GM18517 (cell line): ENCODE results near the gene AHSP.
"Not testable (repeated sequence)": the region's sequence is repeated elsewhere in the genome, so short reads cannot be mapped to it uniquely, and the experiment has no call there.

Source experiments
- ATAC-seq: cut with Tn5 transposase; IDR thresholded peaks from one replicate; pipeline ENCODE4 v1.9.1; 2021; ENCODE audit warnings: mild to moderate bottlenecking, moderate library complexity; ENCODE audit not compliant: unreplicated experiment

The AHSP gene

DNA sequence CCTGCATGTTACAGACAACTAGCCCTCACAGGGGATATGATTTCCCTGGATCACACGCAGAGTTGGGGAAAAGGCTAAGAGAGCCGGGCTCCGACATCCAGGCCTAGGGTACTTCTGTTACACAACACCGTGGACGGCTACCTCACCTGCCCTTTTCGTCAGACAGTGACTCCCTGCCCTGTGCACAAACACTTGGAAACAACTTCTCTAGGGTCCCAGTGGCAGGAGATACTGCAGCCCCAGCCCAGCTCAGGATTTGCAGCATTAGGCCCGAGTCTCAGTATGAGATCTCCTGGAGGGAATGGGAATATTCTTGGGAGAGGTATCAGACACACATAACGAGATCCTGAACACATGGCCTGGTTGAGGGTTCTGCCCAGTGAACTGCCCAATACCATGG, 27.8 kb upstream of the AHSP start:
- no peak for ATAC-seq

DNA sequence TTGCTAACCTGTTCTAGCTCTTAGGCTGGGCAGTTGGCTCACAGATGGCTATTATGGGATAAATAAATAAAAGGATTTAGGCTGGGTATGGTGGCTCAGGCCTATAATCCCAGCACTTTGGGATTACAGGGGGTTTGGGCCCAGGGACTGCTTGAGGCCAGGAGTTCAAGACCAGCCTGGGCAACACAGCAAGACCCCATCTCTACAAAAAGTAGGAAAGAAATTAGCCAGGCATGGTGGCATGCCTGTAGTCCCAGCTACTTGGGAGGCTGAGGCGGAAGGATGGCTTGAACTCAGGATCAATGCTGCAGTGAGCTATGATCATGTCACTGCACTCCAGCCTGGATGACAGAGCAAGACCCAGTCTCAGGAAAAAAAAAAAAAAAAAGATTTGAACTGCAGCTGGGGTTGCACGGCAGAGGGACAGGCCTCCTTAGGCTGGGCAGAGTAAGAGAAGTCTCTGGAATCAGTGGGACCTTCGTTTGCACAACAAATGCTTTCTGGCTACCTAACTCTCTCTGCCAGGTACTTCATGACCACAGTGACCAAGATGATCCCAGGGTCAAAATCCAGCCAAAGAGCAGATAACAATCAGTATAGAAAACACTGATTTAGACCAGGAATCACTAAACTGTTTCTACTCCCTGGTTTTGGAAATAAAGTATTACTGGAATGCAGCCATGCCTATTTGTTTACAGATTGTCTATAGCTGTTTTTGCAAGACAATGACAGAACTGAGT, 26.3 kb upstream of the AHSP start:
- no peak for ATAC-seq

DNA sequence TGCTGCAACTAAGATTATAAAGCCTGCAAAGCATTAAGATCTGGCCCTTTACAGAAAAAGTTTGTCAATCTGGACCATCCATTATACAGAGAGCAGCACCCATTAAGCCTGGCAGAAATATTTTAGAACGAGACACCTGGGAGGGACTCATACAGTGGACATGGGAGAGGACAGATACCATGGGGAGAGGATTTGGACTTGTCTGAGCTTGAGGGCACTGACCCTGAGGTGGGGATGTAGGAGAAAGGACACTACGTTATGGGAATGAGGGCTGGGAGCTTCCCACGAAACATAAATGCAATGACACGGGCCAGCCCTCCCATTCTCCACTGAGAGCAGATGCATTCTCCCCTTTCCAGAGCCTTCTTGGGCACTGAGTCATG, 25.7 kb upstream of the AHSP start:
- no peak for ATAC-seq

DNA sequence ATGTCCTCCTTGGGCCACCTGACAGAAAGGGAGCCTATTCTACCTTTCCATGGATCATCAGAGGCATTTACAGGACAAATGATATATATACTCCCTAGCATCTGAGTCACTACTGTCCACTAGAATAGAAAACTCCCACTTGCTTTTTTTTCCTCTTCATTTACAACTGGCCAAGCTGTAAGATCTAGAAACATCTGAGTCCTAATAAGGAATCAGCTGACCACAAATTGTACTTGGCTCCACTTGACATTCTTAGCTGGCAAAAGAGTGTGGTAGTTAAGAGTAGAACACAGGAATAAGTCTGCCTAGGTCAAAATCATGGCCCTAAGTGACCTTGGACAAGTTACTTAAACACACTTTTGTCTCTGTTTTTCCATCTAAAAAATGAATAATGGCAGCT, 24.7 kb upstream of the AHSP start:
- ATAC-seq = no peak

GRCh38 chr16:31503555-31503954, 24.1 kb upstream of the AHSP start:
- not testable (repeated sequence) for ATAC-seq

GRCh38 chr16:31504159-31504558, 23.5 kb upstream of the AHSP start:
- no peak for ATAC-seq

DNA sequence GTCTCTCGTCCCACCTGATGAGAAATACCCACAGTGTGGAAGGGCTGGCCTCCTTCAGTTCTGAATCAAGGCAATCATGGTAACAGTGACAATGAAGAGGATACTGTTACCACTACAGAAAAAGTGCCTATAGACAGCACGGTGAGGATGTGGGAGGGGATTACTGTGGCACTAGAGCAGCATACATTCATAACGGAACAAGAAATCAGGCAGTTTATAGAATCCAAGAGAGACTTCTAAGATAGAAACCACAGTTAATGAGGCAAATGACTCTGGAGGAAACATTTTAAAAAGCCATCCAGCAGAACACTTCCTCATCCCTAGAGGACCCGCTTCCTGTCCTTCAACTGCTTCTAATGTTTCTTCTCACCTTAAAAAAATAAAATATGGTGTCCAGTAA, 22.2 kb upstream of the AHSP start:
- no peak for ATAC-seq

- peak; percentile 3 for ATAC-seq
These were observed 20.1 kb upstream of the AHSP start for GRCh38 chr16:31507617-31507928.

GRCh38 chr16:31507929-31508705, 19.6 kb upstream of the AHSP start, which contains the start of gene RUSF1:
Gene RUSF1, minus strand, starts transcription at chr16:31508391. Its CDS starts 18 bp downstream, at chr16:31508373.
- peak; percentile 83 for ATAC-seq

DNA sequence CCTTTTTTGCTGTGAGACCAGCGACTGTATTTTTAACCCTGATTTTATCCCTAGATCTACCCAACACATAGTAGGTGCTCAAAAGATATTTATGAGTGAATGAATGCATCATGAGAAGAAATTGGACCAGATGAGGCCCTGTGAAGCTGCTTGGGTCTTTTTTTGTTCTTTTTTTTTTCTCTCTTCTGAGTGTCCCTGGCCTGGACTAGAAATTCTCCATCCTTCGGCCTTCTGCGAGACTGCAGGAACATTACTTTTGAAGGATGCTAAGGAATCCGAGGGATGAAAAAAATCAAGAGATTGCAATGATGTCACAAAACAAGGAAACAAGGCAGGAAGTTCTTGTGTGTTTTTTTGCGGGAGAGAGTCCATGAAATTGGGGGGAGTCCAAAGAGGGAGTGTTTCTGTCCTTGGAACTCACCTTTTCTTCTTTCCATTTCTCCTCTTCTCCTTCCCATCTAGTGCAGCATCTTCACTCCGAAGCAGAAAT, 18.9 kb upstream of the AHSP start:
- no peak for ATAC-seq

DNA sequence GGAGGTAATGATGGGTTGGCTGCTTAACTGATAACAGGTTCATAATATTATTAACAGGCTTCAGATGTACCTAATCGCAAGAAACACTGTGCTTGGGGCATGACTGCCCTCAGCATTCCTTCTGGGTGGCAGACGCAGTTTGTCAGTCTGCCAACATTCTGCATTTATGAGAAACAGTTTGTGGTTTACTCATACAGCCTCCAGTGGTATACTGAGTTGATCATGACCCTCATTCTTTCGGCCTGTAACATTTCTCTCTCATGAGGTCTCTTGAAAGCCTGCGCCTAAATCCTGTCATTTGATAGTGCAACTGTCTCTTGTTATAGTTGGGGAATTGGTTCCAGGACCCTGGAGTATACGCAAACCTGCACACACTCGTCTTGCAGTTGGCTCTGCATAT, 14.6 kb upstream of the AHSP start:
- ATAC-seq = no peak

GRCh38 chr16:31513884-31514283, 13.8 kb upstream of the AHSP start:
- ATAC-seq = no peak

DNA sequence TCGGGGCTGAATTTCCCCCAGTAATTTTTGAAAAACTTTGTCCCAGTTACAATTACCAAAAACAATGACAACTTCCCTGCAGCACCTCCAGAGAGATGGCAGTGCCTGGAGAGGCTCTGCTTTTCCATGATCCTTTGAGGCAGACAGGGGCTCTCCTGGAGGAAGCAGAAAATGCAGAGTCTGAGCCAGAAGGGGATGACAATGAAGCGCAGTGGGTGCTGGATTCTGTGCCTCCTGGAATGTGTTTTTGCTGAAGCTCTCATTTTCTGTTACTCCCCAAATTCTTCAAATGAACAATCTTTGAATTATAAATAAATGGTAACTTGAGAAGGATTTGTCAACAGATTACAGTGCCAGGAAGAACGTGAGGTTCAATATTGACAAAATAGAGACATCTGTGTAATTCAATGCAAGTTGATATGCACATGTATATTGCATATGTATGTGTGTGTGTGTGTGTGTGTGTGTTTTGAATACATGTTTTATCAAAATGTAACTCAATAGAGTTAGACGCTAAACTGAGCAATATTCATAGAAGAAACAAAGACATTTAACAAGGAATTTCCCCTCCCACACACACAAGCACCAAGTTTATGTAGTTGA, 9.8 kb upstream of the AHSP start:
- ATAC-seq = no peak

- no peak for ATAC-seq
These were observed 7.8 kb upstream of the AHSP start for GRCh38 chr16:31519759-31520431.

DNA sequence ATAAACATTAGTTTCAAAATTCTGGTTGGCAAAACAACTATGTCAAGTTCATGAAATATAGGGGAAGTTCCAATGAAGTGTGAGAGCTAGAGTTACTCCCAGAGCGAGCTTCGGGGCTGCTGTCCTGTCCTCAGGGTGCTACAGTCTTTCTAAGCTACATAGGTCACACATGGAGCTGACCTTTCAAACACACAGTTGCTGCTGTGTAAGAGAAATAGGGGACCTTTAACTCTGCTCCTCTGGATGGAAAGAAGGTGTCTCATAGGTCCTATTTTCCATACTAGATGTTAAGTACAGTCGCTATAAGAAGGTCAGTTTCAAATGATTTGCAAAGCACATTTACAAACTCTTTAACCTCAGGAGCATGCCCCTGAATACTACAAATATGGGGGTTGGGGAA, 6.3 kb upstream of the AHSP start:
- no peak for ATAC-seq

GRCh38 chr16:31522071-31522470, 5.6 kb upstream of the AHSP start:
- ATAC-seq = no peak

- not testable (repeated sequence) for ATAC-seq
These were observed 3.9 kb upstream of the AHSP start for GRCh38 chr16:31523768-31524167.

DNA sequence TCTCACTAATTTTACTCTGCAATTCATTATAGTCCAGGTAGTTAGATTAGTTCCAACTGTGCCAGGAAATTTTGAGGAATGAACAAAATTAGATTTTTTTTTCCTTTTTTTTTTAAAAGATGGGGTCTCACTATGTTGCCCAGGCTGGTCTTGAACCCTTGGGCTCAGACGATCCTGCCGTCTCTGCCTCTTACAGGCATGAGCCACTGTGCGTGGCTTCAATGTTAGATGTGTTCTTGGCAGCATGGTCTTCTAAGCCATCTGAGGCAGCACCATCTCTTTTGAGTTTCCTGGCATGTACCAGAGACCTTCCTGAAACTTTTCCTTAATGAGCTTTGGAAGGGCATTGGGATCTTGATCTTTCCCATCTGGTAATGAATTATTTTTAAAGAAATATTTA, 2.6 kb upstream of the AHSP start:
- ATAC-seq = no peak

GRCh38 chr16:31528523-31529107, 915 bp downstream of the AHSP start:
- no peak for ATAC-seq

GRCh38 chr16:31529108-31529936, 1.6 kb downstream of the AHSP start:
- ATAC-seq = no peak
